GM23338 (cell line): ENCODE results near the gene EVC2. TPM values are rescaled to one million over a fixed set of nuclear protein-coding genes. Genes with fewer than 3 reads are reported as not detected.

Source experiments
- ATAC-seq: fragments of 200-7000 bp; cut with Tn5 transposase; 3 replicates; pipeline ENCODE4 v1.9.1; 2020
- DNase-seq: peaks from one replicate; pipeline ENCODE4 v3.0.0-alpha.2; 2015; ENCODE audit warnings: low spot score
- H2AFZ ChIP-seq: fragments of 200-600 bp; sonication (generic); 2 replicates; pipeline ENCODE4 v1.8.0; 2016; ENCODE audit warnings: antibody characterized with exemption, mild to moderate bottlenecking, moderate library complexity
- H3F3A ChIP-seq: fragments of 200-600 bp; sonication (generic); replicated peaks from 2 replicates; pipeline ENCODE4 v1.8.0; 2017; ENCODE audit warnings: antibody characterized with exemption, mixed run types, low read depth
- H3K27ac ChIP-seq: fragments of 200-600 bp; sonication (generic); 2 replicates; pipeline ENCODE4 v1.6.1; 2016; ENCODE audit warnings: low read depth
- H3K27me3 ChIP-seq: fragments of 200-600 bp; sonication (generic); 2 replicates; pipeline ENCODE4 v1.8.0; 2016; ENCODE audit warnings: mild to moderate bottlenecking, mixed run types, moderate library complexity; ENCODE audit not compliant: insufficient read depth
- H3K36me3 ChIP-seq: fragments of 200-600 bp; sonication (generic); 2 replicates; pipeline ENCODE4 v1.8.0; 2016; ENCODE audit warnings: mild to moderate bottlenecking; ENCODE audit not compliant: insufficient read depth
- H3K4me1 ChIP-seq: fragments of 200-600 bp; sonication (generic); 2 replicates; pipeline ENCODE4 v1.8.0; 2016; ENCODE audit warnings: mild to moderate bottlenecking, moderate library complexity; ENCODE audit not compliant: insufficient read depth
- H3K4me2 ChIP-seq: fragments of 200-600 bp; sonication (generic); 2 replicates; pipeline ENCODE4 v1.7.1; 2017; ENCODE audit warnings: mixed run types
- H3K4me3 ChIP-seq: fragments of 200-600 bp; sonication (generic); 2 replicates; pipeline ENCODE4 v1.6.1; 2016; ENCODE audit warnings: mixed run types
- H3K79me2 ChIP-seq: fragments of 200-600 bp; sonication (generic); replicated peaks from 2 replicates; pipeline ENCODE4 v1.8.0; 2017; ENCODE audit warnings: mild to moderate bottlenecking; ENCODE audit not compliant: insufficient read depth
- H3K9me2 ChIP-seq: fragments of 200-600 bp; sonication (generic); 2 replicates; pipeline ENCODE4 v1.8.0; 2017; ENCODE audit not compliant: insufficient read depth
- H4K20me1 ChIP-seq: fragments of 200-600 bp; sonication (generic); replicated peaks from 2 replicates; pipeline ENCODE4 v1.8.0; 2017; ENCODE audit warnings: mild to moderate bottlenecking; ENCODE audit not compliant: insufficient read depth
- H3K27ac Mint-ChIP-seq: 2 replicates; pipeline ENCODE4 v1.8.0; 2020; ENCODE audit warnings: inconsistent platforms, mild to moderate bottlenecking, moderate library complexity, mixed read lengths
- H3K27me3 Mint-ChIP-seq: 3 replicates; pipeline ENCODE4 v1.8.0; 2022; ENCODE audit warnings: low read depth, mild to moderate bottlenecking, moderate library complexity, mixed read lengths, inconsistent platforms; ENCODE audit not compliant: insufficient read depth, poor library complexity
- H3K36me3 Mint-ChIP-seq: 3 replicates; pipeline ENCODE4 v1.8.0; 2021; ENCODE audit warnings: low read depth, mild to moderate bottlenecking, inconsistent platforms, moderate library complexity, mixed read lengths
- H3K4me1 Mint-ChIP-seq: 3 replicates; pipeline ENCODE4 v1.8.0; 2020; ENCODE audit warnings: mild to moderate bottlenecking, inconsistent platforms, mixed read lengths
- H3K4me3 Mint-ChIP-seq: 3 replicates; pipeline ENCODE4 v1.8.0; 2021; ENCODE audit warnings: moderate library complexity, mild to moderate bottlenecking, inconsistent platforms, mixed read lengths
- H3K9me3 Mint-ChIP-seq: 3 replicates; pipeline ENCODE4 v1.8.0; 2020; ENCODE audit warnings: moderate library complexity, mild to moderate bottlenecking, inconsistent platforms, mixed read lengths
- CTCF ChIP-seq, 2 experiments: fragments of 200-600 bp in 1 of 2; sonication (generic) in 1 of 2; conservative IDR thresholded peaks; 2 replicates each; pipeline versions ENCODE4 v1.5.1 to v1.6.1; 2016 to 2017; ENCODE audit warnings: antibody characterized with exemption in 2 of 2, low read depth in 2 of 2, mild to moderate bottlenecking in 2 of 2, moderate library complexity in 1 of 2
- EZH2 ChIP-seq: fragments of 200-600 bp; sonication (generic); IDR thresholded peaks from one replicate; pipeline ENCODE4 v1.8.0; 2017; ENCODE audit warnings: antibody characterized with exemption, mild to moderate bottlenecking, low read depth; ENCODE audit not compliant: unreplicated experiment
- NANOG ChIP-seq: IDR thresholded peaks from 2 replicates; pipeline ENCODE4 v1.6.1; 2016; ENCODE audit warnings: antibody characterized with exemption, borderline replicate concordance
- POLR2AphosphoS5 ChIP-seq: IDR thresholded peaks from 2 replicates; pipeline ENCODE4 v1.6.1; 2016; ENCODE audit warnings: antibody characterized with exemption, low read depth
- ZNF114 ChIP-seq: fragments of 250-450 bp; sonication (Bioruptor Pico); IDR thresholded peaks from 2 replicates; pipeline ENCODE4 v1.5.0; 2020; ENCODE audit warnings: mild to moderate bottlenecking, moderate library complexity
- polyA plus RNA-seq: library from polyadenylated mRNA; unstranded; fragments of >200 nt; fragmentation: Nextera tagmentation; extraction: Ambion mirVana; gene quantifications from 2 replicates; pipeline ENCODE4 v1.2.1, GENCODE V29; 2016
- total RNA-seq: library from RNA; depleted of rRNA; stranded (reverse); fragments of >200 nt; shearing (Covaris generic); gene quantifications from 2 replicates; pipeline ENCODE4 v1.2.3, GENCODE V29; 2014
- TF ChIP-seq, protein P1 (sequence below): IDR thresholded peaks from one replicate; pipeline ENCODE4 v1.6.1; 2018; ENCODE audit warnings: antibody characterized with exemption; ENCODE audit not compliant: unreplicated experiment

EVC2 gene
- total and polyA plus RNA-seq, 2 experiments from 2014 or later = 3.4 to 11.5 TPM

DNA sequence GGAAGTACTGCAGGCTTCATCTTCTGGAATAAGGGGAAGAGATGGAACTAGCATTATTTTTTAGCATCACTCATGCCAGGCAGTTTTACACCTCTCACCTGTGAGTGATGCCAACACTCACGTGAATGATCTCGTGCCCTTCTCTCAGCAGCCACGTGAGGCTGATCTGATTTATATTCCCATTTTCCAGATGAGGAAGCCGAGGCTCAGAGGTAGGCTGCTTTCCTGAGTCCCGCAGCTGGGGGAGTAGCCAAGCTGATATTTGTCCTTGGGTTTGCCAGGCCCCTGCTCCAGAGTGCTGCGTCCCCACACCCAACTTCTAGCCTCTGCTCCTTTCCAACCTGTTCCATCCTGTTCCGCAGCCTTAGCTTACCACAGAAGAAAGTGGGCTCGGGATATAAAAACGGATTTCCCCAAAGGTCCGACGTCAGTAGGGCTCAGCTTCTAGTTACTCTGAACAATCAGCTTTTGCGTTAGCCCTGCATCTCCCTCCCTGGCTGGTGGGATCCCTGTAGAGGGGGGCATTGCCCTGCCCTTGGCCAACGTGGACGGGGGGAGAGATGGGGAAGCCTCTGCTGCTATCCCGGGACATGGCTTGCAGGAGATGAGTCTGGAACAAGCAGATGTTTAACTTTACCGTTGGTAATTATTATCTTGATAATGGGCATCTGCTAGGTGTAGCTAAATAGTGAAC is 11.9 kb upstream of the EVC2 start:
- H2AFZ ChIP-seq = no peak overlapping the region
- Mint-ChIP-seq H3K4me1 (peaks cover 14% of the 10 kb centered on the region), H3K27ac (no peak overlapping the region), H3K4me3 (no peak overlapping the region), H3K36me3 (peaks cover 11% of the 10 kb centered on the region), H3K27me3 (no peaks in the 10 kb centered on the region), H3K9me3 (peaks cover 2% of the 10 kb centered on the region)
- no peaks in the 10 kb centered on the region for H3F3A ChIP-seq
- H3K79me2 ChIP-seq = no peaks in the 10 kb centered on the region
- DNase-seq (no peak), ATAC-seq (no peak)
- H3K4me3 ChIP-seq = no peak overlapping the region
- no peaks in the 10 kb centered on the region for H3K9me2 ChIP-seq
- H3K27me3 ChIP-seq = no peaks in the 10 kb centered on the region
- no peaks in the 10 kb centered on the region for H3K36me3 ChIP-seq
- H3K4me2 ChIP-seq = no peak overlapping the region
- no peaks in the 10 kb centered on the region for H3K4me1 ChIP-seq
- no peaks in the 10 kb centered on the region; the same call in none of the 2 replicates for H4K20me1 ChIP-seq
- H3K27ac ChIP-seq = no peak overlapping the region
- no peak for TF ChIP-seq POLR2AphosphoS5
- TF ChIP-seq EZH2 = no peak
- no peak for TF ChIP-seq CTCF (conservative IDR thresholded peaks at IDR 0.05; ENCODE audit: low read depth in 2 of 2)
- TF ChIP-seq ZNF114 (CRISPR knock-in tag) = no peak
- TF ChIP-seq, protein P1, sequence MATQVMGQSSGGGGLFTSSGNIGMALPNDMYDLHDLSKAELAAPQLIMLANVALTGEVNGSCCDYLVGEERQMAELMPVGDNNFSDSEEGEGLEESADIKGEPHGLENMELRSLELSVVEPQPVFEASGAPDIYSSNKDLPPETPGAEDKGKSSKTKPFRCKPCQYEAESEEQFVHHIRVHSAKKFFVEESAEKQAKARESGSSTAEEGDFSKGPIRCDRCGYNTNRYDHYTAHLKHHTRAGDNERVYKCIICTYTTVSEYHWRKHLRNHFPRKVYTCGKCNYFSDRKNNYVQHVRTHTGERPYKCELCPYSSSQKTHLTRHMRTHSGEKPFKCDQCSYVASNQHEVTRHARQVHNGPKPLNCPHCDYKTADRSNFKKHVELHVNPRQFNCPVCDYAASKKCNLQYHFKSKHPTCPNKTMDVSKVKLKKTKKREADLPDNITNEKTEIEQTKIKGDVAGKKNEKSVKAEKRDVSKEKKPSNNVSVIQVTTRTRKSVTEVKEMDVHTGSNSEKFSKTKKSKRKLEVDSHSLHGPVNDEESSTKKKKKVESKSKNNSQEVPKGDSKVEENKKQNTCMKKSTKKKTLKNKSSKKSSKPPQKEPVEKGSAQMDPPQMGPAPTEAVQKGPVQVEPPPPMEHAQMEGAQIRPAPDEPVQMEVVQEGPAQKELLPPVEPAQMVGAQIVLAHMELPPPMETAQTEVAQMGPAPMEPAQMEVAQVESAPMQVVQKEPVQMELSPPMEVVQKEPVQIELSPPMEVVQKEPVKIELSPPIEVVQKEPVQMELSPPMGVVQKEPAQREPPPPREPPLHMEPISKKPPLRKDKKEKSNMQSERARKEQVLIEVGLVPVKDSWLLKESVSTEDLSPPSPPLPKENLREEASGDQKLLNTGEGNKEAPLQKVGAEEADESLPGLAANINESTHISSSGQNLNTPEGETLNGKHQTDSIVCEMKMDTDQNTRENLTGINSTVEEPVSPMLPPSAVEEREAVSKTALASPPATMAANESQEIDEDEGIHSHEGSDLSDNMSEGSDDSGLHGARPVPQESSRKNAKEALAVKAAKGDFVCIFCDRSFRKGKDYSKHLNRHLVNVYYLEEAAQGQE = no peak
- TF ChIP-seq NANOG = no peak

DNA sequence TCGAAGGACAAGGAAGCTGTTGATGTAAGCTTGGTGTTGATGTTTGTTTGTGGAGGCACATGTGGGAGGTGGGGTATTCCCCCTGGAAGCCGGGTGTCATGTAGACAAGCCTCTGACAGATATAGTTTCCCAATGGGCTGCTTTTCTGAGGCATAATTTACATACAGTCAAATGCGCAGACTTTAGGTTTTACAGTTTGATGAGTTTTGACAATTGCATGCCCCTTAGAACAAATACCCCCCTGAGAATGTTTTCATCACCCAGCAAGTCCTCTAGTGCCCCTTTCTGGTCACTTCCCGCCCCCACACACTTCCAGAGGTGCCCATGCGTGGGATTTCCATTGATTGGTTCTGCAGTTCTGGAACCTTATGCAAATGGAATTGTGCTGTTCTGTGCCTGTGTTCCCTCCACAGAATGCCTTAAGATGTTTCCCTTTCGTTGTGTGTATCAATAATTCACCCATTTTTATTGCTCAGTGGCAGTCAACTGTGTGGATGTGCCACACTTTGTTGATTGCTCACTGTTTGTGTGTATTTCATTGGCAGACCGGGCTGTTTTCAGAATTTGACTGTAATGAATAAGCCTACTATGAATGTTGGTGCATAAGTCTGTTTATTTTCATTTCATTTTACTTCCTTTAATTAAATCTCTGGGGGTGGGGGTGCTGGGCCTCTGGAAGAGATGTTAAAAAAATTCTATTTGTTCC is 11.1 kb upstream of the EVC2 start:
- ATAC-seq = peak; percentile 34; the same call in 2 of the 3 replicates
- H3K79me2 ChIP-seq = peaks cover 5% of the 10 kb centered on the region; the same call in 1 of the 2 replicates

More for the DNA sequence above, 11.1 kb upstream of the EVC2 start:
- no peak overlapping the region for H3K4me2 ChIP-seq
- Mint-ChIP-seq H3K27me3 (no peaks in the 10 kb centered on the region), H3K4me1 (peaks cover 14% of the 10 kb centered on the region), H3K27ac (no peak overlapping the region), H3K36me3 (peaks cover 13% of the 10 kb centered on the region), H3K4me3 (no peak overlapping the region), H3K9me3 (peaks cover 8% of the 10 kb centered on the region)
- no peak overlapping the region for H3K4me3 ChIP-seq
- no peaks in the 10 kb centered on the region; the same call in none of the 2 replicates for H4K20me1 ChIP-seq
- no peaks in the 10 kb centered on the region for H3F3A ChIP-seq
- no peaks in the 10 kb centered on the region for H3K4me1 ChIP-seq
- DNase-seq = peak; percentile 23
- H3K36me3 ChIP-seq = no peaks in the 10 kb centered on the region
- no peak overlapping the region for H3K27ac ChIP-seq
- no peaks in the 10 kb centered on the region for H3K9me2 ChIP-seq
- TF ChIP-seq EZH2 (no peak), CTCF (conservative IDR thresholded peaks at IDR 0.05; ENCODE audit: low read depth in 2 of 2) (peak; percentile 17 to 41; a peak in 2 of 4 replicates)
- no peak overlapping the region for H2AFZ ChIP-seq
- H3K27me3 ChIP-seq = no peaks in the 10 kb centered on the region
